Activated T-cell treated with anti-CD3 and anti-CD28 coated beads, Interleukin-2, amount 50 U/mL, for 24 hours (primary cell): ENCODE data around the gene SOCS7.

Experiments used
- DNase-seq: peaks from one replicate; pipeline ENCODE4 v3.0.0-alpha.2; 2020
- H3K27ac Mint-ChIP-seq: 2 replicates; pipeline ENCODE4 v1.8.0; 2020; ENCODE audit warnings: mild to moderate bottlenecking, mixed read lengths
- H3K27me3 Mint-ChIP-seq: 2 replicates; pipeline ENCODE4 v1.8.0; 2020; ENCODE audit warnings: mixed read lengths
- H3K36me3 Mint-ChIP-seq: 2 replicates; pipeline ENCODE4 v1.8.0; 2020; ENCODE audit warnings: low read depth, mixed read lengths
- H3K4me1 Mint-ChIP-seq: 2 replicates; pipeline ENCODE4 v1.8.0; 2020; ENCODE audit warnings: low read depth, mixed read lengths
- H3K4me3 Mint-ChIP-seq: 2 replicates; pipeline ENCODE4 v1.8.0; 2020; ENCODE audit warnings: mild to moderate bottlenecking, moderate library complexity, mixed read lengths
- H3K9me3 Mint-ChIP-seq: 2 replicates; pipeline ENCODE4 v1.8.0; 2020; ENCODE audit warnings: mixed read lengths

SOCS7 gene

GRCh38 chr17:38418062-38418692 lies 66.5 kb downstream of the SOCS7 start:
- no peak for DNase-seq
- Mint-ChIP-seq H3K9me3 (no peaks in the 10 kb centered on the region), H3K27ac (no peak overlapping the region), H3K27me3 (peaks cover 66% of the 10 kb centered on the region), H3K36me3 (no peaks in the 10 kb centered on the region), H3K4me3 (no peak overlapping the region), H3K4me1 (peaks cover 9% of the 10 kb centered on the region)

- Mint-ChIP-seq H3K4me1 (peaks cover 9% of the 10 kb centered on the region), H3K36me3 (no peaks in the 10 kb centered on the region), H3K27ac (no peak overlapping the region), H3K9me3 (no peaks in the 10 kb centered on the region), H3K4me3 (peak overlapping the region; percentile 62), H3K27me3 (peaks cover 72% of the 10 kb centered on the region)
- DNase-seq = no peak
These were observed 67.3 kb downstream of the SOCS7 start for GRCh38 chr17:38418693-38419507.

- Mint-ChIP-seq H3K36me3 (no peaks in the 10 kb centered on the region), H3K4me1 (peaks cover 9% of the 10 kb centered on the region), H3K4me3 (no peak overlapping the region), H3K9me3 (no peaks in the 10 kb centered on the region), H3K27ac (no peak overlapping the region), H3K27me3 (peaks cover 79% of the 10 kb centered on the region)
- DNase-seq = no peak
These were observed 67.9 kb downstream of the SOCS7 start for GRCh38 chr17:38419508-38419981.

- Mint-ChIP-seq H3K4me1 (peaks cover 3% of the 10 kb centered on the region), H3K36me3 (no peaks in the 10 kb centered on the region), H3K9me3 (no peaks in the 10 kb centered on the region), H3K27me3 (peaks cover 88% of the 10 kb centered on the region), H3K27ac (no peak overlapping the region), H3K4me3 (no peak overlapping the region)
- DNase-seq = no peak
These were observed 68.9 kb downstream of the SOCS7 start for GRCh38 chr17:38420518-38420917.

- Mint-ChIP-seq H3K4me1 (peaks cover 3% of the 10 kb centered on the region), H3K4me3 (no peak overlapping the region), H3K27ac (no peak overlapping the region), H3K9me3 (no peaks in the 10 kb centered on the region), H3K27me3 (peaks cover 87% of the 10 kb centered on the region), H3K36me3 (no peaks in the 10 kb centered on the region)
- DNase-seq = no peak
These were observed 69.7 kb downstream of the SOCS7 start for GRCh38 chr17:38421171-38421841.

GRCh38 chr17:38421871-38422827 lies 70.5 kb downstream of the SOCS7 start:
- no peaks in the 10 kb centered on the region for H3K36me3 Mint-ChIP-seq
- H3K27me3 Mint-ChIP-seq = peaks cover 85% of the 10 kb centered on the region
- H3K4me3 Mint-ChIP-seq = no peak overlapping the region
- no peak for DNase-seq
- H3K9me3 Mint-ChIP-seq = no peaks in the 10 kb centered on the region
- H3K4me1 Mint-ChIP-seq = peaks cover 3% of the 10 kb centered on the region
- H3K27ac Mint-ChIP-seq = no peak overlapping the region

- Mint-ChIP-seq H3K27me3 (peaks cover 77% of the 10 kb centered on the region), H3K4me3 (no peak overlapping the region), H3K27ac (no peak overlapping the region), H3K36me3 (no peaks in the 10 kb centered on the region), H3K9me3 (no peaks in the 10 kb centered on the region), H3K4me1 (peaks cover 11% of the 10 kb centered on the region)
- no peak for DNase-seq
These were observed 72.8 kb downstream of the SOCS7 start for GRCh38 chr17:38424297-38424972.

GRCh38 chr17:38425031-38425430 lies 73.4 kb downstream of the SOCS7 start:
- Mint-ChIP-seq H3K27ac (no peak overlapping the region), H3K4me1 (peaks cover 13% of the 10 kb centered on the region), H3K36me3 (no peaks in the 10 kb centered on the region), H3K4me3 (no peak overlapping the region), H3K9me3 (no peaks in the 10 kb centered on the region), H3K27me3 (peaks cover 75% of the 10 kb centered on the region)
- DNase-seq = no peak

GRCh38 chr17:38425744-38426143 lies 74.1 kb downstream of the SOCS7 start:
- DNase-seq = no peak
- H3K9me3 Mint-ChIP-seq = no peaks in the 10 kb centered on the region
- no peak overlapping the region for H3K27ac Mint-ChIP-seq
- H3K27me3 Mint-ChIP-seq = peaks cover 68% of the 10 kb centered on the region
- H3K4me1 Mint-ChIP-seq = peaks cover 13% of the 10 kb centered on the region
- H3K36me3 Mint-ChIP-seq = no peaks in the 10 kb centered on the region
- H3K4me3 Mint-ChIP-seq = no peak overlapping the region

GRCh38 chr17:38426441-38426840 lies 74.8 kb downstream of the SOCS7 start:
- no peak for DNase-seq
- Mint-ChIP-seq H3K36me3 (no peaks in the 10 kb centered on the region), H3K9me3 (no peaks in the 10 kb centered on the region), H3K4me1 (peaks cover 13% of the 10 kb centered on the region), H3K4me3 (no peak overlapping the region), H3K27ac (no peak overlapping the region), H3K27me3 (peaks cover 61% of the 10 kb centered on the region)

- Mint-ChIP-seq H3K4me3 (peak overlapping the region; percentile 67), H3K36me3 (no peaks in the 10 kb centered on the region), H3K9me3 (no peaks in the 10 kb centered on the region), H3K27me3 (peaks cover 52% of the 10 kb centered on the region), H3K4me1 (peaks cover 13% of the 10 kb centered on the region), H3K27ac (peak overlapping the region; percentile 20)
- no peak for DNase-seq
These were observed 75.7 kb downstream of the SOCS7 start for GRCh38 chr17:38427160-38427949.

GRCh38 chr17:38428112-38428642 lies 76.5 kb downstream of the SOCS7 start, which contains the start of gene ARHGAP23:
ARHGAP23 (plus strand) TSS chr17:38428464; CDS start chr17:38428486, 22 bp downstream.
- peak within 1 kb of the TSS; percentile 67 for H3K4me3 Mint-ChIP-seq
- H3K9me3 Mint-ChIP-seq = no peaks in the 10 kb centered on the region
- peaks cover 44% of the 10 kb centered on the region for H3K27me3 Mint-ChIP-seq
- peaks cover 13% of the 10 kb centered on the region for H3K4me1 Mint-ChIP-seq
- DNase-seq = peak; percentile 57
- H3K36me3 Mint-ChIP-seq = no peaks in the 10 kb centered on the region
- H3K27ac Mint-ChIP-seq = peak within 1 kb of the TSS; percentile 20
